Lower leg skin (tissue), 3 donors: Measurements from ENCODE around the gene CLIC3.

Experiments used
- POLR2A ChIP-seq, 2 donors: fragments of 450-650 bp; IDR thresholded peaks; one replicate each; pipeline ENCODE4 v1.6.1; 2016 to 2017; ENCODE audit warnings: antibody characterized with exemption in 2 of 2, mild to moderate bottlenecking in 1 of 2, moderate library complexity in 1 of 2
- TF ChIP-seq, protein P1 (sequence below), 3 donors: fragments of 450-650 bp; IDR thresholded peaks; one replicate each; pipeline ENCODE4 v1.5.1; 2016; ENCODE audit warnings: antibody characterized with exemption in 3 of 3, mild to moderate bottlenecking in 3 of 3, moderate library complexity in 2 of 3

DNA sequence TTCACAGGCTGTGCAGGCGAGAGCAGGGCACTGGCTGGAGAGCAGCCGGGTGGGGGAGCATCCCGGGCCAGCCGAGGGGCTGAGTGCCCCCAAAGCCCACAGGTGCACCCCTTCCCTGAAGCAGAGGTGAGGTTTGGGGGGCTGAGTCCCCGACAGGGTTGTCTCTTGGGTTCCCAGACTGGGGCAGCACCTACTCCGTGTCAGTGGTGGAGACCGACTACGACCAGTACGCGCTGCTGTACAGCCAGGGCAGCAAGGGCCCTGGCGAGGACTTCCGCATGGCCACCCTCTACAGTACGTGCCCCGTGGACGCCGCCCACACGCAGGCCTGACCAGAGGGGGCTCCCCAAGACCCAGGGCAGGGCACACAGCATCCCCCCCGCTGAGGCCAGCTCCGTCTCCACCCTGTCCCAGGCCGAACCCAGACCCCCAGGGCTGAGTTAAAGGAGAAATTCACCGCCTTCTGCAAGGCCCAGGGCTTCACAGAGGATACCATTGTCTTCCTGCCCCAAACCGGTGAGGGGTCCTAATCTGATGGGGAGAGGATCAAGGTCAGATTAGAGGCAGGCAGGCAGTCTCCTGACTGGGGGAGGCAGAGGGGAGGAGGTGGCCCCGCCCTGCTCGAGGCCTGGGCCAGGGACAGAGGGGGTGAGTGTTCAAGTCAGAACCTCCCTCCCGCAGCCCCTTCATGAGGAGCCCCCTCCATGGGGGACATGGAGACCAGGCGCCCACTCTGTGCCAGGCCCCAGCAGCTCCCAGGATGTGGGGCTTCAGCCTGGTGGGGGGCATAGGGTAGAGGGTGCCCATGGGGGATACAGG lies 16.4 kb downstream of the CLIC3 start:
- TF ChIP-seq, protein P1, sequence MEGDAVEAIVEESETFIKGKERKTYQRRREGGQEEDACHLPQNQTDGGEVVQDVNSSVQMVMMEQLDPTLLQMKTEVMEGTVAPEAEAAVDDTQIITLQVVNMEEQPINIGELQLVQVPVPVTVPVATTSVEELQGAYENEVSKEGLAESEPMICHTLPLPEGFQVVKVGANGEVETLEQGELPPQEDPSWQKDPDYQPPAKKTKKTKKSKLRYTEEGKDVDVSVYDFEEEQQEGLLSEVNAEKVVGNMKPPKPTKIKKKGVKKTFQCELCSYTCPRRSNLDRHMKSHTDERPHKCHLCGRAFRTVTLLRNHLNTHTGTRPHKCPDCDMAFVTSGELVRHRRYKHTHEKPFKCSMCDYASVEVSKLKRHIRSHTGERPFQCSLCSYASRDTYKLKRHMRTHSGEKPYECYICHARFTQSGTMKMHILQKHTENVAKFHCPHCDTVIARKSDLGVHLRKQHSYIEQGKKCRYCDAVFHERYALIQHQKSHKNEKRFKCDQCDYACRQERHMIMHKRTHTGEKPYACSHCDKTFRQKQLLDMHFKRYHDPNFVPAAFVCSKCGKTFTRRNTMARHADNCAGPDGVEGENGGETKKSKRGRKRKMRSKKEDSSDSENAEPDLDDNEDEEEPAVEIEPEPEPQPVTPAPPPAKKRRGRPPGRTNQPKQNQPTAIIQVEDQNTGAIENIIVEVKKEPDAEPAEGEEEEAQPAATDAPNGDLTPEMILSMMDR (IDR thresholded peaks at IDR 0.05): no peak
- no peak for TF ChIP-seq POLR2A (IDR thresholded peaks at IDR 0.05)
